Caco-2 (cell line): ENCODE results near the gene PCBP3. TPM values are rescaled to one million over a fixed set of nuclear protein-coding genes. Genes with fewer than 3 reads are reported as not detected.

Experiments
- BruUV-seq: library from RNA; stranded (reverse); fragments of 400-500 nt; replicated peaks from 2 replicates; lab custom pipeline; 2021; lab: Mats Ljungman, UMichigan
- CTCF ChIA-PET: fragments of 300-600 bp; sonication (Branson Sonifier 250); formaldehyde crosslinking; loops from one replicate; lab custom pipeline; 2022; ENCODE audit warnings: antibody characterized with exemption; lab: Charles Lee
- POLR2A ChIA-PET: fragments of 300-600 bp; sonication (Branson Sonifier 250); formaldehyde crosslinking; loops from one replicate; lab custom pipeline; 2022; ENCODE audit warnings: antibody characterized with exemption; lab: Charles Lee
- DNase-seq, 2 experiments: peaks; one replicate each; pipeline versions ENCODE4 v3.0.0 to v3.0.0-alpha.2; 2020 to 2022
- H3K27me3 ChIP-seq: replicated peaks from 2 replicates; pipeline ENCODE4 v1.6.0; 2011; ENCODE audit warnings: low read length; ENCODE audit not compliant: control insufficient read depth, insufficient read depth
- H3K36me3 ChIP-seq: 2 replicates; pipeline ENCODE4 v1.5.1; 2011; ENCODE audit warnings: low read length; ENCODE audit not compliant: control insufficient read depth, insufficient read depth
- H3K4me1 ChIP-seq: fragments of 250-450 bp; sonication (Bioruptor Pico); 2 replicates; pipeline ENCODE4 v1.5.1; 2020; ENCODE audit warnings: mild to moderate bottlenecking
- H3K4me3 ChIP-seq: 2 replicates; pipeline ENCODE4 v1.5.1; 2011; ENCODE audit warnings: low read depth, mild to moderate bottlenecking, control low read depth, low read length
- H3K9me3 ChIP-seq: fragments of 250-450 bp; sonication (Bioruptor Pico); 2 replicates; pipeline ENCODE4 v1.5.1; 2020; ENCODE audit warnings: mild to moderate bottlenecking, moderate library complexity
- H3K27ac Mint-ChIP-seq: one replicate; pipeline ENCODE4 v1.8.0; 2022; ENCODE audit warnings: mixed read lengths; ENCODE audit not compliant: unreplicated experiment
- H3K27me3 Mint-ChIP-seq: one replicate; pipeline ENCODE4 v1.8.0; 2022; ENCODE audit warnings: mixed read lengths; ENCODE audit not compliant: insufficient read depth, unreplicated experiment
- H3K36me3 Mint-ChIP-seq: one replicate; pipeline ENCODE4 v1.8.0; 2022; ENCODE audit warnings: mild to moderate bottlenecking, mixed read lengths; ENCODE audit not compliant: insufficient read depth, unreplicated experiment
- H3K4me1 Mint-ChIP-seq: one replicate; pipeline ENCODE4 v1.8.0; 2022; ENCODE audit warnings: low read depth, mixed read lengths; ENCODE audit not compliant: unreplicated experiment
- H3K4me3 Mint-ChIP-seq: one replicate; pipeline ENCODE4 v1.8.0; 2022; ENCODE audit warnings: mild to moderate bottlenecking, moderate library complexity, mixed read lengths; ENCODE audit not compliant: unreplicated experiment
- H3K9me3 Mint-ChIP-seq: one replicate; pipeline ENCODE4 v1.8.0; 2022; ENCODE audit warnings: mixed read lengths; ENCODE audit not compliant: unreplicated experiment
- CTCF ChIP-seq, 2 experiments: fragments of 200-600 bp in 1 of 2; IDR thresholded peaks; 1 replicate in 1 of 2; 2 replicates in 1 of 2; pipeline versions ENCODE4 v1.5.1 to v1.8.0; 2011 to 2022; ENCODE audit warnings: antibody characterized with exemption in 1 of 2, control low read depth in 1 of 2, inconsistent platforms in 1 of 2, low read depth in 1 of 2, low read length in 1 of 2, mild to moderate bottlenecking in 1 of 2, moderate library complexity in 1 of 2; ENCODE audit not compliant: insufficient read depth in 1 of 2, severe bottlenecking in 1 of 2, unreplicated experiment in 1 of 2
- intact Hi-C: fragments of 100-400 bp; cut with micrococcal nuclease; formaldehyde crosslinking; loops from one replicate; pipeline ENCODE4 v1.10.0; 2022; ENCODE audit not compliant: unreplicated experiment
- total RNA-seq: library from RNA; stranded (reverse); gene quantifications from 2 replicates; pipeline ENCODE4 v1.2.3, GENCODE V29; 2022

Gene PCBP3
- total RNA-seq, 1 experiment from 2014 or later, result 0.75 TPM

DNA sequence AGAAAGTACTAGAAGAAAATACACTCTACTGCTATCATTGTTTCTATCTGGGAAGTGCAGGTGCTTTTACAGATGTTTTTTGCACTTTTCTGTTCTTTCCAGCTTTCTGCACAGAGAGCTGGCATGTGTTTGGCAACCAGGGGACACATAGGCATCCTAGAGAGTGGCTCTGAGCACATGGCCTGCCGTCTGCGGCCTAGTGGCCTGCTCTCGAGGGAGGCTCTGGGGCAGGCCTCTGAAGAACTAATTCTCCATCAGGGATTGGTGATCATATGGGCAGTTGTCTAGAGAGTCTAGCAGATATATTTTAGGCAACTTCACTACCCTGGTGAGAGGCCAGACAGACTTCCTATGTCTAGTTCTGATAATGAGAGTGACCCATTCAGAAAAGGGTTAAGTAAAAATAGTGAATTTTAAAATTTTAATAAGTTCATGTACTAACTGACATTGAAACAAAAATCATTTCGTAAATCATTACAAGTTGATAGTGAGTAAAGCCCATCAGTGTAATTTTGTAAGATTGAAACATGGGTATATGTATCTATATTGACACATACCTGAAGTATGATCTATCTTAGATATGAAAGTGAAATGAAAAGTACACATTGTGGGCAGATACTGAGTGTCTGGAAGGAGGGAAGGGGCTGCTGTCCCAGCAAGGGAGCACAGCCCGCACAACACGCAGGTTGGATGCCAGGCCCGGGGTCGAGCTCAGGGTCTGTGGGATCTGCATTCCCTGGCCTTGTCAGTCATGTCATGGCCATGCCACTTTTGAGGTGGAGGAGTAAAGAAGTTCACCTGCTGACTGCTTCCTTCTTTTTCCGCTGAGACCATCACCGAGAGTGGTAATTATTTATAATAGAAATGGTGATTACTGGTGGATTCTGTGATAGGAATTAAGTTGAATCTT, 79.8 kb downstream of the PCBP3 start:
- no peaks in the 10 kb centered on the region for H3K9me3 ChIP-seq
- H3K36me3 ChIP-seq, result no peaks in the 10 kb centered on the region
- H3K9me3 Mint-ChIP-seq, result no peaks in the 10 kb centered on the region
- BruUV-seq, result no TSS peak
- H3K4me1 Mint-ChIP-seq, result no peaks in the 10 kb centered on the region
- peaks cover 13% of the 10 kb centered on the region for H3K27me3 Mint-ChIP-seq
- H3K27ac Mint-ChIP-seq, result no peak overlapping the region
- H3K4me3 Mint-ChIP-seq, result no peak overlapping the region
- ChIA-PET CTCF (no interaction called here), POLR2A (no interaction called here)
- DNase-seq, result no peak
- no peaks in the 10 kb centered on the region for H3K36me3 Mint-ChIP-seq
- intact Hi-C loops, result no loop called here
- no peaks in the 10 kb centered on the region for H3K4me1 ChIP-seq
- H3K27me3 ChIP-seq, result no peaks in the 10 kb centered on the region
- no peak for TF ChIP-seq CTCF (IDR thresholded peaks at IDR 0.05; ENCODE audit: insufficient read depth in 1 of 2, low read depth in 1 of 2, low read length in 1 of 2, severe bottlenecking in 1 of 2, unreplicated experiment in 1 of 2)
- no peak overlapping the region for H3K4me3 ChIP-seq

DNA sequence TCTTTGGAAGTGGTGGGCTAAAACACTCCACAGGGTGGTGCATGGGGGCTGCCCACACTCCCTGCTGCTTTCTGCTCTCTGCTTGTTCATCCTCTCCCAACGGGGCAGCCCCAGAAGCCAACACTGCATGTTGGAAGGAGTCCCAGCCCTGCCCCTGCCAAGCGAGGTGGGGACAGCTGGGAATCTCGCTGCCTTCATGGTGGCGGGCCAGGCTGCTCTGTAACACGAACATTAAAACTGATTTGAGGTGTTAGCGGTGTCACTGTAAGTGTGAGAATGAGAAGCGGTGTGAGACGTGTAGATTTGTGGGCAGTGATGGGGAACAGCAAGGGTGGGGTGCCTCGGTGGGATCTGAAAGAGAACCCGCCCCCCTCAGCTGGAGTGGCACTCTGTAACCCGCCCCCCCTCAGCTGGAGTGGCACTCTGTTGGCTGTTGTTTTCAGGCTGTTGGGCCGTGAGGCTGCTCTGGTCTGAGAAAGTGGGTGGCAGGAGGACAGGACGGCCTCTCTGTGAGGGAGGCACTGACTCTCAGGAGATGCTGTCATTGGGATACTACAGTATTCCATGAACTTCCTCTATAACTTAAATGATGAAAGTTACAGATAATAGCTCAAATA, 80.9 kb downstream of the PCBP3 start:
- no peak for DNase-seq
- POLR2A ChIA-PET, result no interaction called here
- H3K36me3 Mint-ChIP-seq, result no peaks in the 10 kb centered on the region
- BruUV-seq, result no TSS peak
- CTCF ChIA-PET, result no interaction called here
- H3K4me3 Mint-ChIP-seq, result no peak overlapping the region
- peaks cover 11% of the 10 kb centered on the region for H3K27me3 Mint-ChIP-seq
- no peaks in the 10 kb centered on the region for H3K4me1 Mint-ChIP-seq
- H3K9me3 Mint-ChIP-seq, result no peaks in the 10 kb centered on the region
- no peak for TF ChIP-seq CTCF (IDR thresholded peaks at IDR 0.05; ENCODE audit: insufficient read depth in 1 of 2, low read depth in 1 of 2, low read length in 1 of 2, severe bottlenecking in 1 of 2, unreplicated experiment in 1 of 2)
- Histone ChIP-seq H3K36me3 (no peaks in the 10 kb centered on the region), H3K27me3 (no peaks in the 10 kb centered on the region), H3K4me3 (no peak overlapping the region), H3K4me1 (no peaks in the 10 kb centered on the region), H3K9me3 (no peaks in the 10 kb centered on the region)
- no peak overlapping the region for H3K27ac Mint-ChIP-seq
- intact Hi-C loops, result no loop called here

GRCh38 chr21:45724994-45725843, 81.7 kb downstream of the PCBP3 start:
- H3K4me1 Mint-ChIP-seq, result no peaks in the 10 kb centered on the region
- TF ChIP-seq CTCF (IDR thresholded peaks at IDR 0.05; ENCODE audit: insufficient read depth in 1 of 2, low read depth in 1 of 2, low read length in 1 of 2, severe bottlenecking in 1 of 2, unreplicated experiment in 1 of 2), result no peak
- intact Hi-C loops, result no loop called here
- H3K4me3 Mint-ChIP-seq, result no peak overlapping the region
- no peaks in the 10 kb centered on the region for H3K9me3 Mint-ChIP-seq
- no peak overlapping the region for H3K4me3 ChIP-seq
- no peaks in the 10 kb centered on the region for H3K9me3 ChIP-seq
- peaks cover 11% of the 10 kb centered on the region for H3K27me3 Mint-ChIP-seq
- no peaks in the 10 kb centered on the region for H3K4me1 ChIP-seq
- no peak overlapping the region for H3K27ac Mint-ChIP-seq
- ChIA-PET POLR2A (interaction anchor here (0.6 kb wide), 1 partner anchor 19 kb away, joined by 3 read pairs; no protein-coding TSS in a partner anchor), CTCF (no interaction called here)
- no peaks in the 10 kb centered on the region for H3K27me3 ChIP-seq
- DNase-seq, result no peak
- BruUV-seq, result no TSS peak
- no peaks in the 10 kb centered on the region for H3K36me3 Mint-ChIP-seq
- H3K36me3 ChIP-seq, result no peaks in the 10 kb centered on the region
